Uterus (tissue), 2 donors: ENCODE measurements around the gene PDZD4.

ENCODE experiments used
- CTCF ChIP-seq, 4 experiments: fragments of 200-600 bp in 2 of 4; fragments of 450-650 bp in 2 of 4; sonication (generic) in 2 of 4; IDR thresholded peaks; one replicate each; pipeline ENCODE4 v1.5.1; 2016 to 2019; ENCODE audit warnings: antibody characterized with exemption in 4 of 4, mild to moderate bottlenecking in 2 of 4, moderate library complexity in 1 of 4
- POLR2A ChIP-seq, 2 donors: fragments of 450-650 bp; IDR thresholded peaks; one replicate each; pipeline ENCODE4 v1.6.1; 2016; ENCODE audit warnings: antibody characterized with exemption in 2 of 2, mild to moderate bottlenecking in 1 of 2, moderate library complexity in 1 of 2

GRCh38 chrX:153764786-153765137, 65.6 kb downstream of the PDZD4 start:
- TF ChIP-seq CTCF (IDR thresholded peaks at IDR 0.05) (no peak), POLR2A (IDR thresholded peaks at IDR 0.05) (no peak)
